Kidney (tissue), 14 donors: ENCODE data around the gene RBL2. TPM values are rescaled to one million over a fixed set of nuclear protein-coding genes. Genes with fewer than 3 reads are reported as not detected.
A peak's percentile ranks its signal among the peaks of the same experiment; 100 is the strongest.

ENCODE experiments used
- DNase-seq, 5 donors: peaks; one replicate each; pipeline ENCODE4 v3.0.0-alpha.2; 2013 to 2020
- FAIRE-seq: peaks from 2 replicates; lab custom pipeline; 2012; peaks lifted over from hg19 to GRCh38; lab: Jason Lieb, UNC
- H3K27ac ChIP-seq, 2 donors: one replicate each; pipeline ENCODE4 v1.7.0; 2013; ENCODE audit warnings: low read depth in 2 of 2, low read length in 2 of 2, inconsistent platforms in 1 of 2
- H3K27me3 ChIP-seq: one replicate; pipeline ENCODE4 v1.7.1; 2013; ENCODE audit warnings: low read length, inconsistent platforms; ENCODE audit not compliant: control insufficient read depth, insufficient read depth
- H3K36me3 ChIP-seq, 3 donors: one replicate each; pipeline versions ENCODE4 v1.7.0 to v1.7.1; 2013; ENCODE audit warnings: low read length in 3 of 3, control low read depth in 1 of 3, inconsistent platforms in 1 of 3; ENCODE audit not compliant: insufficient read depth in 3 of 3, control insufficient read depth in 2 of 3
- H3K4me1 ChIP-seq, 3 donors: one replicate each; pipeline versions ENCODE4 v1.7.0 to v1.7.1; 2013; ENCODE audit warnings: low read length in 3 of 3, inconsistent platforms in 1 of 3, low read depth in 1 of 3; ENCODE audit not compliant: control insufficient read depth in 2 of 3, insufficient read depth in 2 of 3
- H3K4me3 ChIP-seq, 3 donors: one replicate each; pipeline versions ENCODE4 v1.7.0 to v1.8.1; 2013; ENCODE audit warnings: low read length in 3 of 3, control low read depth in 1 of 3, inconsistent platforms in 1 of 3
- H3K9ac ChIP-seq, 3 donors: one replicate each; pipeline versions ENCODE4 v1.7.0 to v1.7.1; 2013; ENCODE audit warnings: low read length in 3 of 3, control low read depth in 1 of 3, inconsistent platforms in 1 of 3
- H3K9me3 ChIP-seq, 3 donors: one replicate each; pipeline versions ENCODE4 v1.7.0 to v1.7.1; 2013; ENCODE audit warnings: low read length in 3 of 3, control low read depth in 1 of 3, inconsistent platforms in 1 of 3; ENCODE audit not compliant: control insufficient read depth in 2 of 3, insufficient read depth in 1 of 3
- intact Hi-C: fragments of 100-400 bp; cut with DNase I; formaldehyde crosslinking; loops from one replicate; pipeline ENCODE4 v1.11.1; 2022
- polyA plus RNA-seq: library from polyadenylated mRNA; stranded (reverse); fragments of 350-450 nt; fragmentation: Illumina TruSeq; extraction: RNeasy Lipid Tissue Mini Kit (QIAGEN cat#74804); gene quantifications from one replicate; pipeline ENCODE4 v1.2.3, GENCODE V29; 2014; ENCODE audit warnings: low read depth, low replicate concordance; ENCODE audit not compliant: insufficient read depth
- total RNA-seq: library from RNA; stranded (reverse); fragmentation: NEBNext Ultra II Directional; extraction: Animal tissue kit (Norgen Biotek cat#: 25700); gene quantifications from one replicate; pipeline ENCODE4 v1.2.1, GENCODE V29; 2021
- TF ChIP-seq, protein P1 (sequence below): IDR thresholded peaks from 3 replicates; pipeline ENCODE4 v1.5.1; 2012; ENCODE audit warnings: mild to moderate bottlenecking, moderate library complexity, borderline replicate concordance; ENCODE audit not compliant: insufficient read depth; ENCODE audit errors: extremely low read depth
- donor health status: control.
- donor health status: control.
- donor health status: control.
- donor health status: control.
- donor health status: control.
- donor health status: DM: yes; HTN: yes; CAD: no.
- donor health status: Normal renal cell carcinoma (clear cell type).

Gene RBL2
- total and polyA plus RNA-seq, 2 donors from 2014 or later: 22.7 to 67.9 TPM

- peak overlapping the region; percentile 96 to 98 for H3K27ac ChIP-seq
- peaks cover 10 to 27% (median 24%) of the 10 kb centered on the region in 3 donors for H3K4me1 ChIP-seq
- intact Hi-C loops: no loop called here
- H3K36me3 ChIP-seq: no peaks in the 10 kb centered on the region
- TF ChIP-seq, protein P1, sequence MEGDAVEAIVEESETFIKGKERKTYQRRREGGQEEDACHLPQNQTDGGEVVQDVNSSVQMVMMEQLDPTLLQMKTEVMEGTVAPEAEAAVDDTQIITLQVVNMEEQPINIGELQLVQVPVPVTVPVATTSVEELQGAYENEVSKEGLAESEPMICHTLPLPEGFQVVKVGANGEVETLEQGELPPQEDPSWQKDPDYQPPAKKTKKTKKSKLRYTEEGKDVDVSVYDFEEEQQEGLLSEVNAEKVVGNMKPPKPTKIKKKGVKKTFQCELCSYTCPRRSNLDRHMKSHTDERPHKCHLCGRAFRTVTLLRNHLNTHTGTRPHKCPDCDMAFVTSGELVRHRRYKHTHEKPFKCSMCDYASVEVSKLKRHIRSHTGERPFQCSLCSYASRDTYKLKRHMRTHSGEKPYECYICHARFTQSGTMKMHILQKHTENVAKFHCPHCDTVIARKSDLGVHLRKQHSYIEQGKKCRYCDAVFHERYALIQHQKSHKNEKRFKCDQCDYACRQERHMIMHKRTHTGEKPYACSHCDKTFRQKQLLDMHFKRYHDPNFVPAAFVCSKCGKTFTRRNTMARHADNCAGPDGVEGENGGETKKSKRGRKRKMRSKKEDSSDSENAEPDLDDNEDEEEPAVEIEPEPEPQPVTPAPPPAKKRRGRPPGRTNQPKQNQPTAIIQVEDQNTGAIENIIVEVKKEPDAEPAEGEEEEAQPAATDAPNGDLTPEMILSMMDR: no peak
- FAIRE-seq: peak; percentile 11
- no peaks in the 10 kb centered on the region for H3K9me3 ChIP-seq
- H3K9ac ChIP-seq: peak overlapping the region; percentile 20 to 76 (median 64)
- H3K27me3 ChIP-seq: no peaks in the 10 kb centered on the region
- H3K4me3 ChIP-seq: peak overlapping the region; percentile 41 to 65 (median 47)
- peak; percentile 62 to 89 (median 85) for DNase-seq
Observed at GRCh38 chr16:53503991-53504663, 69.9 kb downstream of the RBL2 start.

GRCh38 chr16:53504665-53505064 is 70.4 kb downstream of the RBL2 start:
- TF ChIP-seq, protein P1: no peak
- no peaks in the 10 kb centered on the region for H3K9me3 ChIP-seq
- FAIRE-seq (no peak), DNase-seq (peak in 1 of 5 donors; percentile 28)
- no peaks in the 10 kb centered on the region for H3K27me3 ChIP-seq
- peak overlapping the region in 2 of 3 donors; percentile 47 to 65 for H3K4me3 ChIP-seq
- peak overlapping the region in 1 of 3 donors; percentile 76 for H3K9ac ChIP-seq
- no peaks in the 10 kb centered on the region for H3K36me3 ChIP-seq
- H3K27ac ChIP-seq: peak overlapping the region; percentile 95 to 96
- peaks cover 10 to 27% (median 24%) of the 10 kb centered on the region in 3 donors for H3K4me1 ChIP-seq
- intact Hi-C loops: no loop called here

GRCh38 chr16:53506254-53506653 is 72.0 kb downstream of the RBL2 start:
- Histone ChIP-seq H3K36me3 (no peaks in the 10 kb centered on the region), H3K9me3 (no peaks in the 10 kb centered on the region), H3K4me1 (peaks cover 7 to 28% (median 22%) of the 10 kb centered on the region in 3 donors), H3K27me3 (no peaks in the 10 kb centered on the region), H3K4me3 (no peak overlapping the region), H3K27ac (no peak overlapping the region), H3K9ac (no peak overlapping the region)
- DNase-seq (no peak), FAIRE-seq (no peak)
- TF ChIP-seq, protein P1: no peak
- intact Hi-C loops: no loop called here
